ENCODE measurements around the gene NCAM1.

The NCAM1 gene

GRCh38 chr11:113277907-113278306 lies 316.7 kb downstream of the NCAM1 start:
- no peak for TF ChIP-seq CTCF (IDR thresholded peaks at IDR 0.05)

- no peak for TF ChIP-seq CTCF (IDR thresholded peaks at IDR 0.05)
Measured at GRCh38 chr11:113278481-113278880, 317.3 kb downstream of the NCAM1 start.

GRCh38 chr11:113278925-113279324 lies 317.7 kb downstream of the NCAM1 start:
- no peak for TF ChIP-seq CTCF (IDR thresholded peaks at IDR 0.05)

- TF ChIP-seq CTCF (IDR thresholded peaks at IDR 0.05): no peak
Measured at GRCh38 chr11:113279591-113279990, 318.4 kb downstream of the NCAM1 start.

- TF ChIP-seq CTCF (IDR thresholded peaks at IDR 0.05): no peak
Measured at GRCh38 chr11:113281052-113281725, 320.0 kb downstream of the NCAM1 start.

- no peak for TF ChIP-seq CTCF (IDR thresholded peaks at IDR 0.05)
Measured at GRCh38 chr11:113282898-113283437, 321.7 kb downstream of the NCAM1 start.

GRCh38 chr11:113283881-113284280 lies 322.7 kb downstream of the NCAM1 start:
- no peak for TF ChIP-seq CTCF (IDR thresholded peaks at IDR 0.05)
